LNCAP (cell line): Measurements from ENCODE around the gene MTMR10.

Experiments used
- TF ChIP-seq, protein P1 (sequence below): fragments of 450-650 bp; IDR thresholded peaks from 2 replicates; pipeline ENCODE4 v1.5.1; 2017; ENCODE audit warnings: mild to moderate bottlenecking

MTMR10 gene

DNA sequence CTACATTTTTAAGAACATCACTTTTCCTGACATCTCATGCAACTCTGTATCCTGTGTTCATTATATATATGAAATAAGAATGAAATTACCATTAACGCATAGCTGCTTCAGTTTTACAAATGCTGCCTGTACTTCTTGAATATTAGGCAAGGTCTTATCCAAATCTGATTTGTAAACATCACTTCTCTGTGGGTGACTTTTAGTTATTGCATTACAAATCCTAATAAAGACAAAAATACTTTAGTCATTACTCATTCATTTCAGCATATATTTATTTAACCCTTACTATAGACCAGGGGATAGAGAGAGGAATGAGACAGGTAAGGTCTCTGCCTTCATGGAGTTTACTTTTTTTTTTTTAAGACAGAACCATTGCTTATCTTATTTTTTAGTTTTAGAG lies 36.8 kb downstream of the MTMR10 start:
- TF ChIP-seq, protein P1, sequence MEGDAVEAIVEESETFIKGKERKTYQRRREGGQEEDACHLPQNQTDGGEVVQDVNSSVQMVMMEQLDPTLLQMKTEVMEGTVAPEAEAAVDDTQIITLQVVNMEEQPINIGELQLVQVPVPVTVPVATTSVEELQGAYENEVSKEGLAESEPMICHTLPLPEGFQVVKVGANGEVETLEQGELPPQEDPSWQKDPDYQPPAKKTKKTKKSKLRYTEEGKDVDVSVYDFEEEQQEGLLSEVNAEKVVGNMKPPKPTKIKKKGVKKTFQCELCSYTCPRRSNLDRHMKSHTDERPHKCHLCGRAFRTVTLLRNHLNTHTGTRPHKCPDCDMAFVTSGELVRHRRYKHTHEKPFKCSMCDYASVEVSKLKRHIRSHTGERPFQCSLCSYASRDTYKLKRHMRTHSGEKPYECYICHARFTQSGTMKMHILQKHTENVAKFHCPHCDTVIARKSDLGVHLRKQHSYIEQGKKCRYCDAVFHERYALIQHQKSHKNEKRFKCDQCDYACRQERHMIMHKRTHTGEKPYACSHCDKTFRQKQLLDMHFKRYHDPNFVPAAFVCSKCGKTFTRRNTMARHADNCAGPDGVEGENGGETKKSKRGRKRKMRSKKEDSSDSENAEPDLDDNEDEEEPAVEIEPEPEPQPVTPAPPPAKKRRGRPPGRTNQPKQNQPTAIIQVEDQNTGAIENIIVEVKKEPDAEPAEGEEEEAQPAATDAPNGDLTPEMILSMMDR: no peak

DNA sequence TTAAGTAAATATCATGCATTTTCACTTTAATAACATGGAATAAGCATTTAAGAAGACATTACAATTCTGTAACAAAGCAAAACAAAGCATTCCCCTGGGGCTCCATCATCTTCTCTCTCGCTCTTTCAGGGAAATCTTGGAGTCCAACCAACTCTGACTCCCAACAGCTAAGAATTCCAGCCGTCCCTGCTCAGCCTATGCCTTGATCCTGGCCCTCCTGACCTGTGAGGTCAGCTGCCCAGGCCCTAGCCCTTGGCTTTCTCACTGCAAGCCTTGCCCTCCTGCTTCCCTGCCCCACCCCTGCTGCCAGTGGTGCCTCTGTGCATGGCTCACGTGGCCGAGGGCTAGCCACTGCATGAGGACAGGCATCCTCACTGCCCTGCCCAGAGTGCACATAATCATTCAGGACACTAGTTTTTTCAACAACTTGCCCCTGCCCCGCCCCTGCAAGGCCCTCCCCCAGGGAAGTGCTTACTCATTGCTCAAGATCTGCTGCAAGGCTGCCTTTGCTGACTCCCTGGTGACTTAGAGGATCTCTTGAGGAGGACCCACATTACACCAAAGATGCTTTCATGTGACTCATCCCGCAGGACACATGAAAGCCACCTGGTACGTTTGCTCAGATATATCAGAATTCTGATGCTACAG lies 37.6 kb downstream of the MTMR10 start:
- TF ChIP-seq, protein P1: no peak

DNA sequence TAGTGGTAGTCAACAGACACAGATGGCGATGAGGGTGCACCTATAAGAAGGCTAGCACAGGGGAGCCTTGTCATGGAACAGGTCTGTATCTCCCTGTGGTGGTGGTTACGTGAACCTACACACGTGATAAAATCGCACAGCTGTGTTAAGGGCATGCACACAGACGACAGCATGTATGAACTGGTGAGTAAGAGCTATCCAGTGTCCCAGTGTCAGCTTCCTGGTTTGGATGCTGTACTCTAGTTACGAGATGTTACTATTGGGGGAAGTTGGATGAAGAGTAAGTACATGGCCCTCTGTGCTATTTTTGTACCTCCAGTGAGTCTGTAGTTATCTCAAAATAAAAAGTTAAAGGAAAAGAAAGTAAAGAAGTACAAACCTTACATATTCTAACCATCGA lies 38.2 kb downstream of the MTMR10 start:
- TF ChIP-seq, protein P1: no peak

DNA sequence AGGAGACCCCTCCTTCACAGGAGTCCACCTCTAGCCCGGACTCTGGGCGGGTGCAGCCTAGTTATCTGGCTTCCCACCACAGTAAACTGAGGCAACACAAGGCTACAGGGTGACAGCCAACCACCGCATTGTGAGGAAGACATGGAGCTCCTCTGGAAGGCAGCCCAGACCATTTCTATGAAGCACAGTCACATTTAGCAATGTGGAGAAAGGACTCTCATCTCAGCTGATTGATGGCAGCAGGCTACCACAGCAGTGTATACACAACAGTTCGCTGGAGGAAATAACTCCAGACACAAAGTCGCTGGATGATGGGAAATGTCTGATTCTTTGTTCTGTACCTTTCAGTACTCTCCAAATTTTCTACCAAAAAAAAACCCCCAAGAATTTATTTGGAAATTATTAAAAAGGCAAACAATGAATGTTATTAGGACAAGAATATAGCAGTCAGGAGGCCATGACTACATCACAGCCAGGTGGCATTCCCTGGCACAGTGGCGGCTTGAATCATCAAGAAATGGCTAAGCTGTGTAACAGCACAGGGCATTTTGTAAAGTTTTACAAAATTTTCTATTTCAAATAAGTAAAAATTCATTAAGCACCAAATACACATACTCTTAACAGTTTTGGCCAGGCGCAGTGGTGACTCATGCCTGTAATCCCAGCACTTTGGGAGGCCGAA lies 47.6 kb downstream of the MTMR10 start:
- TF ChIP-seq, protein P1: no peak

GRCh38 chr15:30941520-30941919 lies 49.9 kb downstream of the MTMR10 start:
- TF ChIP-seq, protein P1: no peak

DNA sequence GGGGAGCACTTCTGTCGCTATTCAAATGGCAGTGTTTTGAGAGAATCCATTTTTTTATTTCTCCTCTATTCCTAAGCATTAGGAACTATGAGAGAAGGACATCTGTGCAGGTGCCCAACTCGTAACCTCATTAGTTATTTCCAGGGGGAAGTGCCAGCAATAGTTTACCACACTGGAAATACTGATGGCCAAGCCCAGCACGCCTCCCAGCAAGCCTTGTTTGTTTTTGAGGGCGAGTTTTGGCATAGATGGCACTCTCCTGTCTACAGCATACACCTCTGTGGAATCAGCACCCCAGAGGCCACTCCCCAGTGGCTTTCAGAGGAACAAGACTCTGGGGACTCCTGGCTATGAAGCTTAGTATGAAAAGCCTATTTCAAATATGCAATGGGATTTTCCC lies 51.1 kb downstream of the MTMR10 start:
- TF ChIP-seq, protein P1: no peak

DNA sequence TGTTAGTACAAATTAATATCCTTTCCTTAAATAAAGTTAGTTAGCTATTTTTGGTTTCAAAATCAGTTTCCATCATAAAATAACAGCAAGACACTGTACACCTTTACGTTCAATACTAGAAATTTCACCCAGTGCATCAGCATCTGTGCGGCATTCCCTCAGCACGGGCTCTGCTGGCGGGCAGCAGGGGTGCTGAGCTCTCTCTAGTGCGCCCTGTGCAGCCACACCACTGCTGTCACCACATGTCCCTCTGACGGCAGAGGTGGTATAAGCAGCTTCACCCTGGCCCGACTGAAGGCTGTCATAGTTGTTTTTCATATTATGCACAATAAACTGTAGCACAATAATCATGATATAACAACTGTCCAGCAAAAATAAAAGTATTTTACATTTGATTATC lies 52.3 kb downstream of the MTMR10 start:
- TF ChIP-seq, protein P1: no peak
